ENCODE measurements around the gene CCNY. TPM values are rescaled to one million over a fixed set of nuclear protein-coding genes. Genes with fewer than 3 reads are reported as not detected.

CCNY gene
- total RNA-seq, 1 donor from 2014 or later, result 68.7 TPM

- Mint-ChIP-seq H3K4me1 (ENCODE audit: low read depth) (peaks cover 4% of the 10 kb centered on the region), H3K4me3 (ENCODE audit: unreplicated experiment) (no peak overlapping the region), H3K36me3 (ENCODE audit: low read depth) (peaks cover 18% of the 10 kb centered on the region), H3K27ac (ENCODE audit: unreplicated experiment) (no peak overlapping the region), H3K9me3 (ENCODE audit: low read depth) (no peaks in the 10 kb centered on the region), H3K27me3 (ENCODE audit: low read depth) (no peaks in the 10 kb centered on the region)
- DNase-seq (ENCODE audit: low spot score), result no peak
- no peak for TF ChIP-seq CTCF (IDR thresholded peaks at IDR 0.05)
Measured at GRCh38 chr10:35554461-35555056, 218.2 kb downstream of the CCNY start.

- Mint-ChIP-seq H3K27me3 (ENCODE audit: low read depth) (no peaks in the 10 kb centered on the region), H3K4me1 (ENCODE audit: low read depth) (peaks cover 4% of the 10 kb centered on the region), H3K9me3 (ENCODE audit: low read depth) (no peaks in the 10 kb centered on the region), H3K4me3 (ENCODE audit: unreplicated experiment) (no peak overlapping the region), H3K27ac (ENCODE audit: unreplicated experiment) (no peak overlapping the region), H3K36me3 (ENCODE audit: low read depth) (peaks cover 11% of the 10 kb centered on the region)
- no peak for DNase-seq (ENCODE audit: low spot score)
- TF ChIP-seq CTCF (IDR thresholded peaks at IDR 0.05), result no peak
Measured at GRCh38 chr10:35555962-35556930, 219.9 kb downstream of the CCNY start.

DNA sequence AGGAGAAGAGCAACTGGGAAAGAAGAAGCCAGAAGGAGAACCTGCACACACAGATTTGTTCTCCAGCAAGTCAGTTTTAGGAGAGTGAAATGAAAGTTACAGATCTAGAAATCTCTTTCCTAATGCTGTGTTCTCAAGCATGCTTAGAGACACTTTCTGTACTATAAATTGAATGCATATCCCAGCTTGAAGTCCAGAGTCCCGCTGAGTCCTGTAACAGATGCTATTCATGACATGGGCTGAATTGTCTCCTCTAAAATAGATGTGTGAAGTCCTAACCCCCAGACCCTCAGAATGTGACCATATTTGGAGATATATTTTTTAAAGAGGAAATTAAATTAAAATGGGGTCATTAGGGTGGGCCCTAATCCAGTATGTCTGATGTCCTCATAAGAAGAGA lies 222.0 kb downstream of the CCNY start:
- H3K9me3 Mint-ChIP-seq (ENCODE audit: low read depth), result no peaks in the 10 kb centered on the region
- no peak for TF ChIP-seq CTCF (IDR thresholded peaks at IDR 0.05)
- H3K36me3 Mint-ChIP-seq (ENCODE audit: low read depth), result peaks cover 12% of the 10 kb centered on the region
- no peaks in the 10 kb centered on the region for H3K27me3 Mint-ChIP-seq (ENCODE audit: low read depth)
- no peak overlapping the region for H3K27ac Mint-ChIP-seq (ENCODE audit: unreplicated experiment)
- H3K4me1 Mint-ChIP-seq (ENCODE audit: low read depth), result peaks cover 6% of the 10 kb centered on the region
- DNase-seq (ENCODE audit: low spot score), result no peak
- no peak overlapping the region for H3K4me3 Mint-ChIP-seq (ENCODE audit: unreplicated experiment)

GRCh38 chr10:35559416-35559815 lies 223.1 kb downstream of the CCNY start:
- Mint-ChIP-seq H3K9me3 (ENCODE audit: low read depth) (no peaks in the 10 kb centered on the region), H3K4me1 (ENCODE audit: low read depth) (peaks cover 12% of the 10 kb centered on the region), H3K36me3 (ENCODE audit: low read depth) (peaks cover 11% of the 10 kb centered on the region), H3K4me3 (ENCODE audit: unreplicated experiment) (no peak overlapping the region), H3K27me3 (ENCODE audit: low read depth) (no peaks in the 10 kb centered on the region), H3K27ac (ENCODE audit: unreplicated experiment) (no peak overlapping the region)
- TF ChIP-seq CTCF (IDR thresholded peaks at IDR 0.05), result no peak
- DNase-seq (ENCODE audit: low spot score), result no peak

DNA sequence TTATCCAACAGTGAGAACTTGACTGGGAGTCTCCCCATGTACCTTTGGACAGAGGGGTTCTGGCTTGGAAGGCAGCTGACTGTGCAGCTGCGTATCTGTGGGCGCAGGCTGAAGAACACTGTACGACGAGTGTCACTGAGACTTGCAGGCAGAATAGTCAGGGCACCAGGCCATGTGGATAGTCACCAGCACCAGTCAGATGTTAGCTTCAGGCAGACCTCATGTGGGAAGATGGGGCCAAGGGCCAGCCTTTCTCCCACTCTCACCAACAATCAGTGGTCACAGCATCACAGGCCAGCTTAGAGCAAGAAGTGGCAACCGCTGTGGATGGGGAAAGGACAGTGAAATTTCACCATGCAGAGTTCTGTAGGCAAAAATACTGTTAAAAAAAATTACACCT lies 225.4 kb downstream of the CCNY start:
- H3K36me3 Mint-ChIP-seq (ENCODE audit: low read depth), result peaks cover 15% of the 10 kb centered on the region
- DNase-seq (ENCODE audit: low spot score), result no peak
- H3K27ac Mint-ChIP-seq (ENCODE audit: unreplicated experiment), result no peak overlapping the region
- H3K27me3 Mint-ChIP-seq (ENCODE audit: low read depth), result no peaks in the 10 kb centered on the region
- TF ChIP-seq CTCF (IDR thresholded peaks at IDR 0.05), result no peak
- H3K4me3 Mint-ChIP-seq (ENCODE audit: unreplicated experiment), result no peak overlapping the region
- no peaks in the 10 kb centered on the region for H3K9me3 Mint-ChIP-seq (ENCODE audit: low read depth)
- H3K4me1 Mint-ChIP-seq (ENCODE audit: low read depth), result peaks cover 17% of the 10 kb centered on the region

Measured in chondrocyte (in vitro differentiated cells).